Endothelial cell of umbilical vein (primary cell): ENCODE measurements around the gene KLB.
A peak's percentile ranks its signal among the peaks of the same experiment; 100 is the strongest.

ENCODE experiments used
- POLR2A ChIP-seq: IDR thresholded peaks from 2 replicates; pipeline ENCODE4 v1.6.1; 2012; ENCODE audit warnings: low read depth, mild to moderate bottlenecking, control low read depth, low read length
- TF ChIP-seq, protein P1 (sequence below), 2 donors: IDR thresholded peaks; 1 replicate in 1 of 2; 2 replicates in 1 of 2; pipeline ENCODE4 v1.5.1; 2011; ENCODE audit warnings: low read length in 2 of 2, mild to moderate bottlenecking in 2 of 2, moderate library complexity in 2 of 2, control low read depth in 1 of 2, inconsistent platforms in 1 of 2, low read depth in 1 of 2; ENCODE audit not compliant: insufficient read depth in 1 of 2; ENCODE audit errors: extremely low read depth in 1 of 2

- TF ChIP-seq, protein P1, sequence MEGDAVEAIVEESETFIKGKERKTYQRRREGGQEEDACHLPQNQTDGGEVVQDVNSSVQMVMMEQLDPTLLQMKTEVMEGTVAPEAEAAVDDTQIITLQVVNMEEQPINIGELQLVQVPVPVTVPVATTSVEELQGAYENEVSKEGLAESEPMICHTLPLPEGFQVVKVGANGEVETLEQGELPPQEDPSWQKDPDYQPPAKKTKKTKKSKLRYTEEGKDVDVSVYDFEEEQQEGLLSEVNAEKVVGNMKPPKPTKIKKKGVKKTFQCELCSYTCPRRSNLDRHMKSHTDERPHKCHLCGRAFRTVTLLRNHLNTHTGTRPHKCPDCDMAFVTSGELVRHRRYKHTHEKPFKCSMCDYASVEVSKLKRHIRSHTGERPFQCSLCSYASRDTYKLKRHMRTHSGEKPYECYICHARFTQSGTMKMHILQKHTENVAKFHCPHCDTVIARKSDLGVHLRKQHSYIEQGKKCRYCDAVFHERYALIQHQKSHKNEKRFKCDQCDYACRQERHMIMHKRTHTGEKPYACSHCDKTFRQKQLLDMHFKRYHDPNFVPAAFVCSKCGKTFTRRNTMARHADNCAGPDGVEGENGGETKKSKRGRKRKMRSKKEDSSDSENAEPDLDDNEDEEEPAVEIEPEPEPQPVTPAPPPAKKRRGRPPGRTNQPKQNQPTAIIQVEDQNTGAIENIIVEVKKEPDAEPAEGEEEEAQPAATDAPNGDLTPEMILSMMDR (IDR thresholded peaks at IDR 0.05; ENCODE audit: extremely low read depth in 1 of 2, insufficient read depth in 1 of 2, low read depth in 1 of 2, low read length in 2 of 2), result no peak
- TF ChIP-seq POLR2A, result peak; percentile 38
Measured at GRCh38 chr4:39453738-39454137, 47.0 kb downstream of the KLB start.
